GM18517 (cell line): ENCODE measurements around the gene IGFLR1.

Experiments used
- ATAC-seq: cut with Tn5 transposase; IDR thresholded peaks from one replicate; pipeline ENCODE4 v1.9.1; 2021; ENCODE audit warnings: mild to moderate bottlenecking, moderate library complexity; ENCODE audit not compliant: unreplicated experiment

Gene IGFLR1

DNA sequence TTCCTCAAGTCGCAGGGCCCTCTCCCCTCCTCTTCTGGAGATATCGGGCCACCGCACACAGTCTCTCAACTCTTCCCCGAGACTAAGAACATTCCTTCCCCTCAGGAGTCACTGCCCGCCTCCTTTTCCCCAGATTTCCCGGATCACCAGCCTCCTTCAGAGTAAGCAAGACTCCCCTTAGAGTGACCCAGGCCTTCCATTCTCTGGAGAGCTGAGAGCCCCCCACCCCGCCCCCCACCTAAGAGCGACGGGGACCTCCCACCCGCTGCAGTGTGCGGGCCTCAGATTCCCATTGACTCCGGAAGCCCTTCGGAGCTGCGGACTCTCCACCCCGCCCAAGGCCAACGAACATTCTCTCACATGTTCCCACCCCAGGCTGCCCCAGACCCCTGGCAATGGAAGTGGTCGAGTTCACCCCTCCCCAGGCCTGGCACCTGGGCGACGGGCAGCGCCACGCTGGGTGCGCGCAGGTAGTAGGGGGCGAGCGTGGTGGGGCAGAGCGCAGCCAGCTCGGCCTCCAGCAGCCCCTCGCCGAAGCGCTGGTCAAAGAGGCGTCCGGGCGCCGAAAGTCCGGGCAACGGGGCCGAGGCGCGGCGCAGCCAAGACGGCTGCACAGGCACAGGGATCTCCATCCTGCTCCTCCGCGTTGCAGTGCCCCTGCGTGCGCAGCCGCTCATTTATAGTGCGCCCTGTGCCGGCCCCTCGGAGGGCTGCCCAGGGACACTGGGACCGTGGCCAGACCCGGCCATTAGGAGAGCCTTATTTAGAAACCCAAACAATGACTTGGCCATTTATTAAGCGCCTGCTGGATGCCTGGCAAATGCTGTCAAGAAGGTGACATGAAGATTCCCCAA is 14.4 kb upstream of the IGFLR1 start, which contains the start of gene HSPB6:
TSS of gene HSPB6 (minus strand) at position 653 of the 854 bp plus-strand sequence. CDS start at position 632, 21 bp downstream.
- no peak for ATAC-seq

DNA sequence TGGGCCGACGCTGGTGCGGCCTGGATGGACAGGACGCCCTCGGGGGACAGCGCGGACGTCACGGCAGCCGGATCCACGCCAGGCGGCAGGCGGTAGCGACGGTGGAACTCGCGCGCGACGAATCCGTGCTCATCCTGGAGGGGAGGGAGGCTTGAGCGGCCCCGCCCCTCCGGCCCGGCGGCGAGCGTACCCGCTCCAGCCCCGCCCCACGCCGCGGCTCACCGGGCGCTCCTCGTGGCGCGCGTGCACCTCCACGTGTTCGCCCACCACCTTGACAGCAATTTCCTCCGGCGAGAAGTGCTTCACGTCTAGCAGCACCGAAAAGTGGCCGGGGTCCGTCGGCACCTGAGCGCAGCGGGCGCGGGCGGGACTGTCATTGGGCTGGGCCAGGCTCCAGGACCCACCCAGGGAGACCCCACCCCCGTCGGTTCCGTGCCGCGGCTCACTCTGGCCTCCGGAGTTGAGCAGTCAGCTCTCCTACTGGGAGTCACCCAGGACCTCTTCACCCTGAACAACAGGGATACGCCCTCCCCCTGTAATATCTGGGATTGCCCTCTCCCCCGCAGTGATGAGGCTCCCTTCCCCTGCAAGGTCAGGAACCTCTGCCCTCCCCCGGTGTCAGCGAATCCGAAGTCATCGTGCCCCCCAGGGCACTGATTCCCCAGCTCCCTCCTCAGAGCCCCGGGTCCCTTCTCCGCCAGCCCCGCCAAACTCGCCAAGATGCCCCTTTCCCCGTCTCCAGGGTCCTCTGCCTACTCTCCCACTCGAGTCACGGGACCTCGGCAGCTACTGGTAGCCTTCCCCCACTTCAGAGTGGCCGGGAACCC is 13.5 kb upstream of the IGFLR1 start:
- ATAC-seq = no peak

DNA sequence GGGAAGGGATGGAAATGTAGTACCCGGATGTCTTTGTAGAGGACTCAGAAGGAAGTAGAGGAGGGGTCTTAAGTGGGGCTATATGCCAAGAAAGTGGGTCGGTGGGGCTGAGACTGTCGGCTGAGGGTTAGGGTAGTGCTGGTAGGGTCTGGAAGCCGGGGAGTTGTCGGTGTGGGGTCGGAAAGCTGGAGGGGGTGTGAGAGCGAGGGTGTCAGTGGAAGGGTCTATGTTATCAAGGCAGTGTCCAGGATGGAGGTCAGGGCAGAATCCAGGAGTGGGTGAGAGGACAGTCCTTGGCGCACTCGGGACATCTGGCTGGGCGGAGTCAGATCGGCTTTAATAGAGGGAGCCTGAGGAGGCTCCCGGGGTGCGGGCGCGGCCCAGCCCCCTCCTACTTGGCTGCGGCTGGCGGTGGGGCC is 12.9 kb upstream of the IGFLR1 start:
- no peak for ATAC-seq

DNA sequence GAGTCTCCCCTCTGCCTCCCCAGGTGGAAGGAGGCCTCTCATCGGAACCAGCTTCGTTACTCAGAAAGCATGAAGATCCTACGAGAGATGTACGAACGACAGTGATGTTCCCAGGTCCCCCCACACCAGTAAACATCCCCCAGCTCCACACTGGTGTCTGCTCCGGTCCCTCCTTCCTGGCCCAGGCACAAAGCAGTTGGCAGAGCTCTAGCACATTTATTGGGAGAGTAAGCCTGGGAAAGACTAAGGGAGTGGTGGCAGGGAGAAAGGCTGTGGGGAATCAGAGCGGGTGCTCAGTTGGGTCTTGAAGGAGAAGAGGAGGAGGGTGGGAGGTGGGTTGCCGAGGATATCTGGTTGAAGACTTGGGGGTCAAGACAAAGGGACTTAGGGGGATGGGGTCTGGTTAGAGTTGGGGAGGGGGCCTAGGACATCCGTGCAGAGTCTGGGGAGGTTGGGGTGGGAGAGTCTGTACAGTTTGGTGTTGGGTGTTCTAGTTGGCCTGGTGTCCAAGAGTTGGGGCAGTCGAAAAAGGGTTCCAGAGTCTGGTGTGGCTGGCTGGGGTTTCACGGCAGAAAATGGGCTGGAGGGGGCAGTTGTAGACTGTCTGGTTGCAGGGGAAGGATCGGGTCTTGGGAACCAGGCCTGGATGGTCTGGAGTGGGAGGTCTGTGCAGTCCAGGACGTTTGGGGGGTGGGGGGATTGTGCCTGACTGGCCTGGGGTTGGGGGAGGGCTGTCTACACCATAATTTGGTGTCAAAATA is 12.3 kb upstream of the IGFLR1 start:
- no peak for ATAC-seq

DNA sequence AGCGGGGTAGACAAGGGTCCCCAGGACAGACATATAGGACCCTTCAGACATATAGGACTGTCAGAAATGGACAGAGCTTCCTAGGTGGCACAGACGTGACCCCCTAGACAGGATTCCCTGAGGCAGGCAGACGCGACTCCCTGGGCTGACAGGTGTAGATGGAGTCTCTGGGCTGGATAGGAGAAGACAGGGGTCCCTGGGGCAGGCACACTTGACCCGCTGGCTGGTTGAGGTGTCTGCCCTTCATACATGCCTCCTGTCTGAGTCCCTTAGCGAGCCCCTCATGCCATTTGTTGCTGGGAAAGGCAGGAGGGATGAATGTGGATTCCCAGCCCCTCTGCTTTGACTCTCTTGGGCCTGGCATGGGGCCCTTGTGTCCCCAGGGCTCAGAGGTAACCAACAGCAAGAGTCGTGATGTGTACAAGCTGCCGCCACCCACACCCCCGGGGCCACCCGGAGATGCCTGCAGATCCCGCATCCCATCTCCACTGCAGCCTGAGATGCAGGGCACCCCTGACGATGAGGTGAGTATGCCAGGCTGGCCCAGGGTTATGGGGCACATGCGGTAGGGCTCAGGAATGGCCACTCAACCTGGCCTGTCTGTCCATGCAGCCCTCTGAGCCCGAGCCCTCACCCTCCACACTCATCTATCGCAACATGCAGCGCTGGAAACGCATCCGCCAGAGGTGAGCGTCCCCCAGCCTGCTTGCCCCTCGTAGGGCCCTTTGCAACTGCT is 11.6 kb upstream of the IGFLR1 start:
- no peak for ATAC-seq

DNA sequence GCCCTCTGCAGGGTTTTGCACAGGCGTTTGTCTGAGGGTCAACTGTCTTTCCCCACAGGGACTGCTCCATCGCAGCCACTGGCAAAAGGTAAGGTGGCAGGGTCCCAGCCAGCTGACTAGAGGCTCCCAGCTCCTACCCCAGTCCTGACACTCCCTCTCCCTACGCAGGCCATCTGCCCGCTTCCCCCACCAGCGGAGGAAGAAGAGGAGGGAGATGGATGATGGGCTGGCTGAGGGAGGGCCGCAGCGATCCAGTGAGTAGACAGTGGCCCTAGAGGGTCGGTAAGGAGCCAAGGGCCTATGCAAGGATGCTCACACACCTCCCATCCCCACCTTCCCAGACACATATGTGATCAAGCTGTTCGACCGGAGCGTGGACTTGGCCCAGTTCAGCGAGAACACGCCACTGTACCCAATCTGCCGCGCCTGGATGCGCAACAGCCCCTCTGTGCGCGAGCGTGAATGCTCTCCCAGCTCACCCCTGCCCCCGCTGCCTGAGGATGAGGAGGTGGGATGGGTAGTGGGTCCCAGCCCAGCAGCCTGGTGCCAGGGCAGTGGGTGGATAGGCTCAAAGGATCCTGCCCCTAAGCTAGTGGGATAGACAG is 10.6 kb upstream of the IGFLR1 start:
- no peak for ATAC-seq

DNA sequence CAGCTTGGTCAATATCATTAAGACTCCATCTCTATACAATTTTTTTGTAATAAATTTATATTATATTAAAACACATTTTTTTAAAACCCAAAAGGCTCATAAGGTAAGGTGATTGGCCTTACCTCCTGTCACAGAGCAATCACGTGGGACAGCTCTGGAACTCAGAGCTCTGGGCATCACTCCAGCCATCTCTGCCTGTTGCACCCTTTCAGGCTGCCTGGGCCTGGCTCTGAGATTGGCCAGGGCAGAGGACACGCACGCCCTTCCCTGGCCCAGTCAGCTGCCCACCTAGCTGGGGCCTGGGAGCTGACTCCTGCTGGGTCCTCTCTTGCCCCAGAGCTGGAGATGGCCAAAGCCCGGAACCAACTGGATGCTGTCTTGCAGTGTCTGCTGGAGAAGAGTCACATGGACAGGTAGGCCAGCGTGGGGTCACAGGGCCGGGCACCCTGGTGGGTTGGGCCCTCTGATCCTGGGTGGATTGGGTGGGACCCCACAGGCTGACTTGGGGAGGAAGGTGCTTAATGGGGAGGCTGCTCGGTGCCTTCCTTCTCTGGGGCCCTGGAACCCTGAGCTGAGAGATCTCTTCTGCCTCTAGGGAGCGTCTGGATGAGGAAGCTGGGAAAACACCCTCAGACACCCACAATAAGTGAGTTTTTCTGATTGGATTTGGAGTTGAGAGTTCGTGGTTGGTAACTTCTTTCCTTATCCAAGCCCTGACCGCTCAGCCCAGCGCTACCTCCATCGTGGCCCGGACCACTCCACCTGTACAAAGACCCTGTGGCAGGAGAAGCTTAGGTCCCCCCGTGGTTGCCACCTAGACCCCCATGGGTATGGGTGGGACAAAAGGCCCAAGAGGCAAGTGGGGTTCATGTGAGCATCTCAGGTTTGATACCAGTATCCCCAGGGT is 9.8 kb upstream of the IGFLR1 start:
- no peak for ATAC-seq

DNA sequence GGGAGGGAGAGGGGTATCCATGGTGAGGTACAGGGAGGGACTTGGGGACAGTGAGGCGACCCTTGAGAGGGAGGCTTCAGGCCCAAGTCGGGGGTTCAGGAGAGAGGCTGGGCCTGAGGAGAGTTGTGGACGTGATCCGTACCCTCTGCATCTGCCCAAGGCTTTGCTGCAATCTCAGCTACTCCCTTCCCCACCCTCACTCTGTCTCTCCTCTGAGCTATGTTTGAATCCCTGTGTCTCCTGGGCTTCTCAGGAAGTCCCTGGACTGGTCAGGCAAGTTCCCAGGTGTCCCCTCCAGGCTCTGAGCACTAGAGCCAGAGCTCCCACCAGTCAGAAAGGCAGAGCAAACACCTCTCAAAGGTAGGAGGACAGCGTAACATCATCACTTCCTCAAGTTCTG is 7.9 kb upstream of the IGFLR1 start:
- no peak for ATAC-seq

DNA sequence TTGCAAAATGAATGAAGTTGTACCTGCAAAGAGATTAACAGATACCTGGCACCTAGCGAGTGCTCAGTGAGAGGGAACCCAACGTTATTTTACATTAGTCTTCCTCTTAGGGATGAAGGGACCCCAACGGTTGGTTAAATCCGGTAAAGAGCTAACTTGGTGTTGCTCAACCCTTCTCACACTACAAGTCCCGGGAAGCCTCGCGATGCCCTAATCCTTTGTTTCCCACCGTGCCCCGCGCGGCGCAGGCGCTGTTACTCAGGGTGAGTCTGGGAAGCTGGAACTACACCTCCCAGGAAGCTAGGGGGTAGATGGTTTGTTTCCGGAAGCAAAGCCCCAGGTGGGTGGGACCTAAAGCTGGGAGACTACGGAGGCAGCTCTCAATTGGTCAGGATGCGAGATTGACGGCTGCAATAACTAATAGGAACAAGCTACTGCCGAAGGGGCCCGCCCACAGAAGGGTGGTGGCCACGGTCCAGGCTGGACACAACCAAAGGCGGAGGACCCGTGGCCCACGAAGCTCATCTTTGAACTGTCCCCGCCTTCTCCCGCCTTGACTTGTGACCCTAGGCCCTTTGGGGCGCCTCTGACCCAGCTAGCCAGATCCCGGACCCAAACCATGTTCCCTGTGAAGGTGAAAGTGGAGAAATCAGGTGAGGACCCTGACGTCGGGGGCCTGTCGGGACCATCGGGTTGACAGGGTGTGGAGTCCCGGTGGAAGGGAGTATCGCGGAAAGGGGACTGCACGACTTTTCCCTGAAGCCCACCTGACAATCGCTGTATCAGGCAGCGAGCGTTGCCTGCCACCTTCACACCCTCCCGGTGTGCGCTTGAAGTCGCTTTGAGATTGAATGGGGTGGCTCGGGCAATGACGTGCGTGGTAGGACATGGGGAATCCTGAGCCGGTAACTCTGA is 6.1 kb upstream of the IGFLR1 start, which contains the start of gene LIN37:
TSS of gene LIN37 (plus strand) at position 471 of the 915 bp plus-strand sequence. CDS start at position 620, 149 bp downstream.
- peak; percentile 66 for ATAC-seq

DNA sequence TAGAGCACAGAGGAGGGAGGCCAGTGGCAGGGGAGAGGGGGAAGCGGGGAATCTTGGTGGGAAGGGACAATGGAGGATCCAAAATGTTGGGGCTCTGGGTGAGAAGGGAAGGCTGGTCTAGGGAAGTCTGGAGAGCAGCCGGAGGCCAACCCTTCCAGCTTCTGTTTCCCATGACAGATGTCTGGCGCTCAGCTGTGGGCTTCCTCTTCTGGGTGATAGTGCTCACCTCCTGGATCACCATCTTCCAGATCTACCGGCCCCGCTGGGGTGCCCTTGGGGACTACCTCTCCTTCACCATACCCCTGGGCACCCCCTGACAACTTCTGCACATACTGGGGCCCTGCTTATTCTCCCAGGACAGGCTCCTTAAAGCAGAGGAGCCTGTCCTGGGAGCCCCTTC is 4.3 kb upstream of the IGFLR1 start:
- no peak for ATAC-seq

DNA sequence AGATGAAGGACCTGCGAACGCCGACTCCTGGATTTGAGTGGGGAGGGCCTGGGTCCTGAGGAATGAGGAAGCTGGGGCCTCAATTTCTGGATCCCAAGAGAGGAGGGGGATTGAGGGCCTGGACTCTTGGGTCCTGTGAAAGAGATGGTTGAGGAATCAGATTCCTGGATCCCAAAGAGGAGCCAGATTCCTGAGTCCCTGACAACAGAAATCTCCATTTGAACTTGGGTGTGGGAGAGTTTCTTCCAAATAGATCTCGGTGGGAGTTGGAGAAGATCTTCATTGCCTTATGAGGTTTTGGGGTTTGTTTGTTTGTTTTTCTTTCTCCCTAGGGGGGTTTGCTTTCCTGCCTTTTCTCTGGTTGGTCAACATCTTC is 3.8 kb upstream of the IGFLR1 start:
- no peak for ATAC-seq

DNA sequence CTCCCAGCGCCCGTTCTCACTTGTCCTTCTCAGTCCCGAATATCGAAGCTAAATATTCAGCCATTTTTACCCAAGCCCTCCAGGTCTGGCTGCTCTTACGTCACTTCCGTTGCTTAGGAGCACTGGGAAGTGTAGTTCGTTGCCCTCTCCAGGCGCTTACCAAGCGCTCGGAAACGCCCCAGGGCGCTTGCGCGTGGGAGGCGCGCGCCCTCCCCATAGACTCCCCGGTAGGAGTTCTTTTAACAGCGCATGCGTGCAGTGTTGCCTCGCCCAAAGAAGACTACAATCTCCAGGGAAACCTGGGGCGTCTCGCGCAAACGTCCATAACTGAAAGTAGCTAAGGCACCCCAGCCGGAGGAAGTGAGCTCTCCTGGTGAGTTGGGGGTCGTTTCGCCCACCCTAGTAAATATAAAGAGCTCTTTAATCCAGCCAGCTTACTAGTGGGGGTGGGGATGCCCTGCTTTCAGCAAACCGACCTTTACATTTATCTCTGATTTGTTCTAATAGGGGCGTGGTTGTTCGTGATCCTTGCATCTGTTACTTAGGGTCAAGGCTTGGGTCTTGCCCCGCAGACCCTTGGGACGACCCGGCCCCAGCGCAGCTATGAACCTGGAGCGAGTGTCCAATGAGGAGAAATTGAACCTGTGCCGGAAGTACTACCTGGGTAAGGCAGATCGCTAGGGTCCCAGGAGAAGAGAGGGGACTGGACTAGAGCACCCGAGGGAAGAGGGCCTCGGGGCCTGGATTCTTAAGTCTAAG is 3.3 kb upstream of the IGFLR1 start, which contains the start of the genes PSENEN and U2AF1L4:
TSS of gene PSENEN (plus strand) at position 324 of the 759 bp plus-strand sequence. CDS start at position 604, 280 bp downstream.
TSS of gene U2AF1L4 (minus strand) at position 91 of the 759 bp plus-strand sequence. CDS start at position 64, 27 bp downstream.
- ATAC-seq = peak; percentile 39

DNA sequence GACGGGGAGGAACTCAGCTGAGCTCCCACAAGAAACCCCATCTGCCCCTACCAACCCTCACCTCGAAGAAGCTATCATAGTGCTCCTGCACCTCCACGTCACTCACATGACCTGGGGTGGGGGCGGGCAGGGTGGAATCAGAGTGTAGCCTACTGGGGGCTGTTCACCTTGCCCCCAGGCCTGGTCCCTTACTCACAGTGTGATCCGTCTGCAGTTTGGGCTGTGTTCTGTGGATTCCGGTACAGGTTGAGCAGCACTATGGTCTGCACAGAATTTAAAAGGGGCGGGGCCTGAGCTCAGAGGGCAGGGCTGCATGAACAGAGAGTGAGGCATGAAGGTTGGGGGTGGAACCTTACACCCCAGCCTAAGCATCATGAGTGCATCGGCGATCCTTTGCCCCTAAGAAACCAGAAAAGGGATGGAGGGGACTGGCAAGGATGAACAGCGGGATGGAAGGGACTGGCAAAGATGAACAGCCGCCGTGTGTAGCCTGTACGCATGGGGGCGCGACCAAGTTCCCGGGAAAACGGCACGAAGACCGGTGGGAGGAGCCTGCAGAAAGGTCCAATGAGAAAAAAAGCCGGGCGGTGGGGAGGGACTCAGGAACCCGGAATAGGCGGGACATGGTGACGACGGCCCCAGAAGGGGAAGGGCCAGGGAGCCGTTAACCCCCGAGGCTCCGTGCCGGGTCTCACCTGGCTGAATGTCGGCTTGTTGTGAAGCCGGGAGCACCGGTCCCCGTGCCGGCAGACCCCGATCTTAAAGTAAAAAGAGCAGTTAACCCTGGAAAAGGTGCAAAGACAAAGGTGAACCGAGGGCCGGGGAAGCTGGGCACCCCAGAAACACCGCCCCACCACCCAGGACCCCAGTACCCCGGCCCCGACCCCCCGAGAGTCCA is 2.4 kb upstream of the IGFLR1 start:
- no peak for ATAC-seq

DNA sequence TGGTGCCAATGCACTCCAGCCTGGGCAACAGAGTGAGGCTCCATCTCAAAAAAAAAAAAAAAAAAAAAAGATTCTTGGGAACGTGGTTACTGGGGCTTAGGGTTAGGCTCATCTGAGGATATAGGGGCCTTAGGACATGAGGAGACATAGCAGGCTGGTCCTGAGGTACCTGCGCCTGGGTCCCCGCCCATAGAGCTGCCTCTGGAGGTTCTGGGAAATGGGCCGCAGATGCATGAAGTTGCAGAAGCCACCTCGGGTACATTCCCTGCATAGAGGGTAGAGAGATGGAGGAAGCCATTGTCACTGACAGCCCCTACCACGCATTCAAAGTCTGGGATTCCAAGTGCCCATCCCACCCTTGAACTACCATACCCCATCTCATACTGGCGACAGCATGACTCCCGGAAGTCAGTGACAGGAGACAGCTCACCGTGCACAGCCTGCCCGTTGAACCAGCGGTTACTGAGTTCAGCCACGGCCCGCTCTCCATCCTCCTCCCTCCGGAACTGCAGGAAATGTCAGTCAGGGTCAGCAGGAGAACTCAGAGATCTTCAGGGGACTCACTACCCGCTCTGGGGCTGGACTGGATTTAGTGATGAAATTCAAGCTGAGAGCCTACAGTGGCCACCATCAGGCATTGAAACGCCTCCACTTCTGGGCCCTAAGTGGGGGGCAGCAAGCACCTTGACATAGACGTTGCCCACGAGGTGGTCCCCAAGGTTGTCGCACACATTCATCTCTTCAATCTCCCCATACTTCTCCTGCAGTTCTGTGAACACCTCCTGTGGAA is 1.6 kb upstream of the IGFLR1 start:
- ATAC-seq = no peak

DNA sequence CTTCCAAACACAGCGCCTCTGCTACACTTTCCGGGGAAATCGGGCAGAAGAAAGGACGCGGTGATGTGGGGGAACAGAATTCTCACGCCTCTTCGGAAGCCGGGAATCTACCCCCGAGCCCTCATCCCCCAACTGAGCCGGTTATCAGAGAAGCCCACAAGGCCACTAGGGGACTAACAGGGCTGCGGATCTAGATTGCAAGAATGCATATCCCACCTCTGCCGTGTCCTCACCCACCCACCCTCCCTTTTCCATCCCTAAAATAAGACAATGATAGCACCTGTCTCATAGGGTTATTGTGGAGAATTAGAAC is 1.1 kb downstream of the IGFLR1 start:
- ATAC-seq = no peak
